ENCODE data around the gene USP13. TPM values are rescaled to one million over a fixed set of nuclear protein-coding genes. Genes with fewer than 3 reads are reported as not detected.
A peak's percentile ranks its signal among the peaks of the same experiment; 100 is the strongest.

The USP13 gene
- total RNA-seq, 6 experiments from 2014 or later: 6.0 to 11.1 (median 6.9) TPM

- no peak overlapping the region for H3K4me3 ChIP-seq
- whole genome bisulfite sequencing (ENCODE audit: insufficient coverage, low coverage, low lambda C conversion rate, missing lambda C conversion rate): no CpG with 5 or more reads among the region's 1 CpG
- H3K27ac ChIP-seq: peak overlapping the region in 1 of 3 donors; percentile 33
- ATAC-seq (peak; percentile 51 to 97 (median 77)), DNase-seq (peak in 2 of 3 donors; percentile 30 to 67)
- H3K36me3 ChIP-seq: no peaks in the 10 kb centered on the region
- intact Hi-C loops (cut with DNase I): no loop called here
- H3K4me1 ChIP-seq: peaks cover 0 to 2% (median 0%) of the 10 kb centered on the region in 4 donors
- no peaks in the 10 kb centered on the region for H3K9me3 ChIP-seq
- TF ChIP-seq CTCF (IDR thresholded peaks at IDR 0.05): peak in 1 of 4 donors; percentile 5
- no peak for TF ChIP-seq POLR2A (IDR thresholded peaks at IDR 0.05)
- no peaks in the 10 kb centered on the region for H3K27me3 ChIP-seq
These were observed 53.4 kb downstream of the USP13 start for GRCh38 chr3:179706233-179706632.

GRCh38 chr3:179710079-179710478 is 57.2 kb downstream of the USP13 start:
- 85% methylated on average over 5 of the region's 5 CpGs for WGBS (ENCODE audit: insufficient coverage, low coverage, low lambda C conversion rate, missing lambda C conversion rate)
- ATAC-seq (no peak), DNase-seq (no peak)
- intact Hi-C loops (cut with DNase I): no loop called here
- Histone ChIP-seq H3K27me3 (no peaks in the 10 kb centered on the region), H3K36me3 (no peaks in the 10 kb centered on the region), H3K4me1 (peaks cover 0 to 2% (median 0%) of the 10 kb centered on the region in 4 donors), H3K4me3 (no peak overlapping the region), H3K27ac (no peak overlapping the region), H3K9me3 (no peaks in the 10 kb centered on the region)
- no peak for TF ChIP-seq POLR2A (IDR thresholded peaks at IDR 0.05)
- no peak for TF ChIP-seq CTCF (IDR thresholded peaks at IDR 0.05)

GRCh38 chr3:179713643-179714090 is 60.8 kb downstream of the USP13 start:
- Histone ChIP-seq H3K4me1 (no peaks in the 10 kb centered on the region), H3K4me3 (no peak overlapping the region), H3K9me3 (no peaks in the 10 kb centered on the region), H3K27ac (no peak overlapping the region), H3K36me3 (no peaks in the 10 kb centered on the region), H3K27me3 (no peaks in the 10 kb centered on the region)
- intact Hi-C loops (cut with DNase I): no loop called here
- DNase-seq (no peak), ATAC-seq (no peak)
- TF ChIP-seq POLR2A (IDR thresholded peaks at IDR 0.05) (no peak), CTCF (IDR thresholded peaks at IDR 0.05) (no peak)
- WGBS (ENCODE audit: insufficient coverage, low coverage, low lambda C conversion rate, missing lambda C conversion rate): 82% methylated on average over 6 of the region's 6 CpGs

GRCh38 chr3:179715582-179715981 is 62.7 kb downstream of the USP13 start:
- DNase-seq: no peak
- H3K27ac ChIP-seq: no peak overlapping the region
- no peak overlapping the region for H3K4me3 ChIP-seq
- 90% methylated on average over 6 of the region's 7 CpGs for WGBS (ENCODE audit: insufficient coverage, low coverage, low lambda C conversion rate, missing lambda C conversion rate)
- intact Hi-C loops (cut with DNase I): no loop called here
- TF ChIP-seq CTCF (IDR thresholded peaks at IDR 0.05): no peak
- no peak for TF ChIP-seq POLR2A (IDR thresholded peaks at IDR 0.05)
- H3K36me3 ChIP-seq: no peaks in the 10 kb centered on the region
- no peaks in the 10 kb centered on the region for H3K4me1 ChIP-seq
- H3K27me3 ChIP-seq: no peaks in the 10 kb centered on the region
- no peaks in the 10 kb centered on the region for H3K9me3 ChIP-seq
- ATAC-seq: no peak

GRCh38 chr3:179716226-179716625 is 63.4 kb downstream of the USP13 start:
- intact Hi-C loops (cut with DNase I): no loop called here
- 97% methylated on average over 4 of the region's 4 CpGs for WGBS (ENCODE audit: insufficient coverage, low coverage, low lambda C conversion rate, missing lambda C conversion rate)
- no peak overlapping the region for H3K27ac ChIP-seq
- H3K27me3 ChIP-seq: no peaks in the 10 kb centered on the region
- DNase-seq (no peak), ATAC-seq (no peak)
- no peaks in the 10 kb centered on the region for H3K4me1 ChIP-seq
- H3K36me3 ChIP-seq: no peaks in the 10 kb centered on the region
- H3K9me3 ChIP-seq: no peaks in the 10 kb centered on the region
- TF ChIP-seq POLR2A (IDR thresholded peaks at IDR 0.05): no peak
- TF ChIP-seq CTCF (IDR thresholded peaks at IDR 0.05): no peak
- no peak overlapping the region for H3K4me3 ChIP-seq

All from right lobe of liver (tissue), 6 donors.